Activated CD4-positive, alpha-beta memory T cell treated with anti-CD3 and anti-CD28 coated beads for 36 hours (primary cell): ENCODE data around the gene CDKAL1. TPM values are rescaled to one million over a fixed set of nuclear protein-coding genes. Genes with fewer than 3 reads are reported as not detected.

Source experiments
- CTCF ChIA-PET: fragments of 350-600 bp; sonication (Branson Sonifier 250); formaldehyde crosslinking; loops from one replicate; lab custom pipeline; 2021; ENCODE audit warnings: antibody characterized with exemption, inconsistent platforms; lab: Charles Lee
- POLR2A ChIA-PET: fragments of 350-600 bp; sonication (Branson Sonifier 250); formaldehyde crosslinking; loops from one replicate; lab custom pipeline; 2021; ENCODE audit warnings: antibody characterized with exemption; lab: Charles Lee
- DNase-seq: peaks from one replicate; pipeline ENCODE4 v3.0.0-alpha.2; 2020
- H3K27ac Mint-ChIP-seq: one replicate; pipeline ENCODE4 v1.8.0; 2021; ENCODE audit warnings: mixed read lengths
- H3K27me3 Mint-ChIP-seq: one replicate; pipeline ENCODE4 v1.8.0; 2021; ENCODE audit warnings: mixed read lengths
- H3K36me3 Mint-ChIP-seq: one replicate; pipeline ENCODE4 v1.8.0; 2021; ENCODE audit warnings: mixed read lengths
- H3K4me1 Mint-ChIP-seq: one replicate; pipeline ENCODE4 v1.8.0; 2021; ENCODE audit warnings: low read depth, mixed read lengths
- H3K4me3 Mint-ChIP-seq: one replicate; pipeline ENCODE4 v1.8.0; 2021; ENCODE audit warnings: mild to moderate bottlenecking, mixed read lengths
- H3K9me3 Mint-ChIP-seq: one replicate; pipeline ENCODE4 v1.8.0; 2021; ENCODE audit warnings: mixed read lengths
- intact Hi-C: fragments of 100-400 bp; cut with micrococcal nuclease; formaldehyde crosslinking; loops from one replicate; pipeline ENCODE4 v1.15.1; 2023
- total RNA-seq, 2 experiments: library from RNA; stranded (reverse); gene quantifications; one replicate each; pipeline ENCODE4 v1.2.3, GENCODE V29; 2021

The CDKAL1 gene
- total RNA-seq, 2 experiments from 2014 or later, result 23.1 to 23.2 TPM

DNA sequence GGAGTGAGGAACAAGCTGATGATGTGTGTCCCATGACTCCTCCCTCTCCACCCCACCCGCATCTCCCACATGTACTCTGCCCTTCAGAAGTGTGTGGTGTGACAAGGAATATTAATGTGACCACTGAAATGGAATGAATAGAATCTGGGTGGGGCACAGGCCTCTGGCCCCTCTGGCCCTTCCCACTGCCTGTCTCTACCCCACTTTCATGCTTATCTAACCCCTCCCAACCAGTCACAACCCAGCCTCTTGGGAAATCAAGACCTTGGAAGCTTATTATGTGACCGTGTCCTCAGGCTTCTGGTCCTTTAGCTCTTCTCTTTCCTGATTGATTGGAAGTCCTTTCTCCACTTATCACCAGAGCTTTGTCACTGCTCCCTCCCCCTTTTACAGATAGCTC lies 747.1 kb downstream of the CDKAL1 start:
- POLR2A ChIA-PET, result no interaction called here
- Mint-ChIP-seq H3K9me3 (no peaks in the 10 kb centered on the region), H3K4me3 (no peak overlapping the region), H3K36me3 (no peaks in the 10 kb centered on the region), H3K27ac (no peak overlapping the region), H3K4me1 (no peaks in the 10 kb centered on the region), H3K27me3 (peaks cover 3% of the 10 kb centered on the region)
- CTCF ChIA-PET, result no interaction called here
- DNase-seq, result no peak
- intact Hi-C loops, result no loop called here

Other genes with a start within 250 kb of the CDKAL1 start
- 10 to 100 TPM; 17.9 to 18.2 TPM for gene E2F3, start 132.6 kb upstream of the CDKAL1 start, total RNA-seq